K562 (cell line): ENCODE measurements around the gene USH2A. TPM values are rescaled to one million over a fixed set of nuclear protein-coding genes. Genes with fewer than 3 reads are reported as not detected.

Experiments
- ATAC-seq: fragments of 200-7000 bp; cut with Tn5 transposase; 3 replicates; pipeline ENCODE4 v1.9.1; 2020; ENCODE audit warnings: moderate library complexity
- BruUV-seq: library from RNA; stranded (reverse); fragments of 400-500 nt; replicated peaks from 2 replicates; lab custom pipeline; 2021; lab: Mats Ljungman, UMichigan
- CTCF ChIA-PET: fragments of 300-600 bp; formaldehyde crosslinking; extraction: SDS; loops from one replicate; lab custom pipeline; 2021; ENCODE audit warnings: low intra/inter-chr PET ratio; lab: Yijun Ruan, JAX
- POLR2A ChIA-PET: fragments of 300-600, 350-650 bp; sonication (Branson Sonifier 250); formaldehyde crosslinking; extraction: SDS; loops from one replicate; lab custom pipeline; 2021; ENCODE audit warnings: antibody characterized with exemption, inconsistent platforms; lab: Yijun Ruan, JAX
- DNase-seq, 4 experiments: peaks; one replicate each; pipeline versions ENCODE4 v3.0.0 to v3.0.0-alpha.2; 2011 to 2018; ENCODE audit warnings: low spot score in 3 of 4, mixed read lengths in 3 of 4; ENCODE audit errors: extremely low read depth in 1 of 4
- FAIRE-seq: peaks from 2 replicates; lab custom pipeline; 2011; peaks lifted over from hg19 to GRCh38; lab: Jason Lieb, UNC
- H2AFZ ChIP-seq: 2 replicates; pipeline ENCODE4 v1.6.0; 2011; ENCODE audit warnings: low read depth, low read length, control low read depth, inconsistent platforms
- H3K27ac ChIP-seq: fragments of 200-600 bp; 3 replicates; pipeline ENCODE4 v1.8.0; 2011; ENCODE audit warnings: low read depth, mild to moderate bottlenecking, control low read depth, inconsistent platforms, low read length, moderate library complexity, mixed read lengths; ENCODE audit errors: extremely low read depth
- H3K27me3 ChIP-seq, 2 experiments: fragments of 300-600 bp in 1 of 2; 2 replicates in 1 of 2; 3 replicates in 1 of 2; pipeline versions ENCODE4 v1.6.0 to v1.8.0; 2011; ENCODE audit warnings: inconsistent platforms in 2 of 2, low read length in 2 of 2, mild to moderate bottlenecking in 1 of 2, mixed read lengths in 1 of 2, moderate library complexity in 1 of 2; ENCODE audit not compliant: control insufficient read depth in 2 of 2, insufficient read depth in 2 of 2
- H3K36me3 ChIP-seq: fragments of 300-600 bp; 3 replicates; pipeline ENCODE4 v1.8.0; 2011; ENCODE audit warnings: mild to moderate bottlenecking, low read length, inconsistent platforms; ENCODE audit not compliant: control insufficient read depth, insufficient read depth
- H3K4me1 ChIP-seq, 2 experiments: fragments of 200-600 bp in 1 of 2; replicated peaks in 1 of 2; 2 replicates in 1 of 2; 3 replicates in 1 of 2; pipeline versions ENCODE4 v1.5.1 to v1.8.0; 2011; ENCODE audit warnings: inconsistent platforms in 2 of 2, low read length in 2 of 2, mild to moderate bottlenecking in 1 of 2, mixed read lengths in 1 of 2, moderate library complexity in 1 of 2; ENCODE audit not compliant: control insufficient read depth in 2 of 2, insufficient read depth in 2 of 2
- H3K4me2 ChIP-seq: 2 replicates; pipeline ENCODE4 v1.6.1; 2011; ENCODE audit warnings: low read length, control low read depth, inconsistent platforms, mixed read lengths; ENCODE audit not compliant: insufficient read depth
- H3K4me3 ChIP-seq: fragments of 200-600 bp; sonication (generic), shearing (Covaris generic); 2 replicates; pipeline ENCODE4 v1.5.1; 2016; ENCODE audit warnings: control low read depth, inconsistent platforms
- H3K79me2 ChIP-seq: fragments of 200-600 bp; 3 replicates; pipeline ENCODE4 v1.8.0; 2011; ENCODE audit warnings: low read length, inconsistent platforms; ENCODE audit not compliant: control insufficient read depth, insufficient read depth
- H3K9ac ChIP-seq, 2 experiments: 2 replicates each; pipeline versions ENCODE4 v1.6.0 to v1.6.1; 2011; ENCODE audit warnings: low read depth in 2 of 2, low read length in 2 of 2, control low read depth in 1 of 2, inconsistent platforms in 1 of 2, mild to moderate bottlenecking in 1 of 2, mixed read lengths in 1 of 2; ENCODE audit not compliant: insufficient read depth in 1 of 2
- H3K9me1 ChIP-seq: one replicate; pipeline ENCODE4 v1.6.0; 2011; ENCODE audit warnings: inconsistent platforms, mild to moderate bottlenecking, low read length, moderate library complexity; ENCODE audit not compliant: control insufficient read depth, insufficient read depth
- H3K9me3 ChIP-seq: replicated peaks from 2 replicates; pipeline ENCODE4 v1.5.1; 2011; ENCODE audit warnings: low read depth, low read length, inconsistent platforms; ENCODE audit not compliant: control insufficient read depth, insufficient read depth
- H4K20me1 ChIP-seq: replicated peaks from 2 replicates; pipeline ENCODE4 v1.6.1; 2011; ENCODE audit warnings: low read length, inconsistent platforms, mixed read lengths; ENCODE audit not compliant: control insufficient read depth, insufficient read depth
- ASH1L ChIP-seq: fragments of 450-650 bp; IDR thresholded peaks from 2 replicates; pipeline ENCODE4 v1.6.1; 2018; ENCODE audit warnings: borderline replicate concordance, mild to moderate bottlenecking, low read depth; ENCODE audit not compliant: partially characterized antibody
- CHD1 ChIP-seq: fragments of 200-600 bp; sonication (generic); IDR thresholded peaks from one replicate; pipeline ENCODE4 v1.6.1; 2012; ENCODE audit warnings: mild to moderate bottlenecking, moderate library complexity, low read length, inconsistent platforms
- CHD2 ChIP-seq: IDR thresholded peaks from 2 replicates; pipeline ENCODE4 v1.6.1; 2011; ENCODE audit warnings: low read depth, low read length
- FOXK2 ChIP-seq, 2 experiments: fragments of 450-650 bp; IDR thresholded peaks in 1 of 2; conservative IDR thresholded peaks in 1 of 2; 2 replicates each; pipeline ENCODE4 v1.6.1; 2016; ENCODE audit warnings: low read depth in 2 of 2, mild to moderate bottlenecking in 1 of 2
- HMG20B ChIP-seq: fragments of 250-450 bp; sonication (Bioruptor Pico); IDR thresholded peaks from 2 replicates; pipeline ENCODE4 v1.5.0; 2021; ENCODE audit warnings: mild to moderate bottlenecking
- KLF16 ChIP-seq: IDR thresholded peaks from 2 replicates; pipeline ENCODE4 v1.6.1; 2016; ENCODE audit warnings: antibody characterized with exemption
- MYNN ChIP-seq, 2 experiments: sonication (generic); formaldehyde crosslinking in 1 of 2; IDR thresholded peaks; 2 replicates each; pipeline versions ENCODE4 v1.5.0 to v1.6.1; 2016 to 2020; ENCODE audit warnings: antibody characterized with exemption in 1 of 2, missing genetic modification reagents in 1 of 2
- NFRKB ChIP-seq: fragments of 450-650 bp; IDR thresholded peaks from 2 replicates; pipeline ENCODE4 v1.6.1; 2016; ENCODE audit warnings: low read depth
- OTX1 ChIP-seq: fragments of 450-650 bp; formaldehyde crosslinking; IDR thresholded peaks from 2 replicates; pipeline ENCODE4 v1.4.0; 2022; ENCODE audit warnings: mild to moderate bottlenecking
- PPARD ChIP-seq: fragments of 250-450 bp; sonication (Bioruptor Pico); IDR thresholded peaks from 2 replicates; pipeline ENCODE4 v1.8.0; 2022; ENCODE audit warnings: inconsistent platforms, mild to moderate bottlenecking, moderate library complexity
- RBM14 ChIP-seq: fragments of 200-400 bp; formaldehyde crosslinking; IDR thresholded peaks from 2 replicates; pipeline ENCODE4 v1.6.1; 2018; ENCODE audit warnings: low read depth, mild to moderate bottlenecking, low read length, moderate library complexity, borderline replicate concordance; ENCODE audit not compliant: insufficient read depth
- SRSF3 ChIP-seq: fragments of 200-400 bp; formaldehyde crosslinking; IDR thresholded peaks from 2 replicates; pipeline ENCODE4 v1.6.1; 2016; ENCODE audit warnings: mild to moderate bottlenecking, low read length, moderate library complexity; ENCODE audit not compliant: insufficient read depth
- YBX1 ChIP-seq: fragments of 450-650 bp; IDR thresholded peaks from 2 replicates; pipeline ENCODE4 v1.7.1; 2016; ENCODE audit warnings: mild to moderate bottlenecking
- ZNF75A ChIP-seq: fragments of 450-650 bp; formaldehyde crosslinking; IDR thresholded peaks from 2 replicates; pipeline ENCODE4 v1.4.0; 2020; ENCODE audit warnings: mild to moderate bottlenecking
- ZNF785 ChIP-seq: fragments of 250-450 bp; sonication (Bioruptor Pico); IDR thresholded peaks from 2 replicates; pipeline ENCODE4 v1.4.0; 2020; ENCODE audit warnings: mild to moderate bottlenecking
- WGBS: fragments of 100-300 bp; shearing (Covaris generic); methylation state at CpG from one replicate; pipeline ENCODE4 v1.1.6; 2016; ENCODE audit warnings: low coverage, mixed read lengths; ENCODE audit not compliant: insufficient coverage; ENCODE audit errors: missing lambda C conversion rate; 5-methylcytosine and 5-hydroxymethylcytosine counted together
- in situ Hi-C: fragments of 300-500 bp; cut with MboI; formaldehyde crosslinking; loops from 4 replicates; pipeline ENCODE4 v1.15.0; 2018; ENCODE audit warnings: inconsistent platforms, mixed read lengths
- intact Hi-C: fragments of 100-400 bp; cut with micrococcal nuclease; formaldehyde crosslinking; loops from 2 replicates; pipeline ENCODE4 v1.14.2; 2022
- polyA plus RNA-seq, 8 experiments: library from polyadenylated mRNA; depleted of rRNA in 4 of 8; stranded (reverse) in 5 of 8; unstranded in 3 of 8; fragments of >200 nt; fragmentation: Nextera tagmentation in 2 of 8; fragmentation: Illumina TruSeq in 1 of 8; extraction: Ambion mirVana in 2 of 8; extraction: Trizol in 1 of 8; gene quantifications; 2 replicates each; pipeline versions ENCODE4 v1.2.1 to v1.2.3, GENCODE V29; 2011 to 2014; ENCODE audit warnings: inconsistent platforms in 1 of 8, missing spikeins in 1 of 8
- total RNA-seq, 7 experiments: library from RNA; depleted of rRNA in 6 of 7; stranded (reverse); fragments of >200 nt in 6 of 7; fragmentation: Illumina TruSeq in 2 of 7; extraction: Trizol in 2 of 7; gene quantifications; 2 replicates each; pipeline versions ENCODE4 v1.2.1 to v1.2.3, GENCODE V29; 2011 to 2021; ENCODE audit warnings: low replicate concordance in 1 of 7
- TF ChIP-seq, protein P1 (sequence below): fragments of 250-450 bp; sonication (Bioruptor Pico); IDR thresholded peaks from 2 replicates; pipeline ENCODE4 v1.4.0; 2020; ENCODE audit warnings: mild to moderate bottlenecking
- TF ChIP-seq, protein P2 (sequence below): fragments of 450-650 bp; IDR thresholded peaks from 2 replicates; pipeline ENCODE4 v1.6.1; 2016; ENCODE audit warnings: antibody characterized with exemption
- TF ChIP-seq, protein P3 (sequence below): fragments of 250-450 bp; sonication (Bioruptor Pico); IDR thresholded peaks from 2 replicates; pipeline ENCODE4 v1.5.1; 2021; ENCODE audit warnings: mild to moderate bottlenecking
- TF ChIP-seq, protein P4 (sequence below): sonication (generic); formaldehyde crosslinking; IDR thresholded peaks from 2 replicates; pipeline ENCODE4 v1.8.1; 2022; ENCODE audit warnings: missing genetic modification reagents

Gene USH2A
- total and polyA plus RNA-seq, 9 of the 15 experiments (the other 6 are each of a cell fraction or from before 2014, with no cell fraction given) = under 0.01 TPM; not detected in 7

DNA sequence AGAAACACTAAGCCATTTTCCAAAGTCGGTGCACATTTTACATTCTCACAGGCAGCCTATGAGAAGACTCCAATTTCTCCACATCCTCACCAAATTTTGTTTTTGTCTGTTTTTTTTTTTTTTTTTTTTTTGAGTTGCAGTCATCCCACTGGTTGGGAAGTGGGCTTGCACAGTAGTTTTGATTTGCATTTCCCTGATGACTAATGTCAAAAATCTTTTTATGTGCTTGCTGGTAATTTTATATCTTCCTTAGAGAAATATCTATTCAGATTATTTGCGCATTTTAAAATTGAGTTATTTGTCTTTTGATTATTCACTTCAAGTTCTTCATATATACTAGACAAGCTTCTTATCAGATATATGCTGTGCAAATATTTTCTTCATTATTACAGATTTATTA, 141.5 kb downstream of the USH2A start:
- no TSS peak for BruUV-seq
- WGBS = 3% methylated on average over 2 of the region's 2 CpGs
- intact Hi-C loops = no loop called here
- H3K79me2 ChIP-seq = no peaks in the 10 kb centered on the region
- ATAC-seq = no peak
- ChIA-PET POLR2A (no interaction called here), CTCF (interaction anchor here (0.7 kb wide), 1 partner anchor 1479 kb away, joined by 3 read pairs; no protein-coding TSS in a partner anchor)
- no peaks in the 10 kb centered on the region for H3K36me3 ChIP-seq
- H3K27ac ChIP-seq = no peak overlapping the region
- H3K4me1 ChIP-seq = no peaks in the 10 kb centered on the region
- H3K9me1 ChIP-seq = no peaks in the 10 kb centered on the region
- no peak overlapping the region for H3K4me3 ChIP-seq
- TF ChIP-seq ASH1L = no peak
- no peak for TF ChIP-seq CHD2
- no peak for TF ChIP-seq SRSF3
- no peak for TF ChIP-seq KLF16
- no peak for TF ChIP-seq YBX1
- TF ChIP-seq, protein P1, sequence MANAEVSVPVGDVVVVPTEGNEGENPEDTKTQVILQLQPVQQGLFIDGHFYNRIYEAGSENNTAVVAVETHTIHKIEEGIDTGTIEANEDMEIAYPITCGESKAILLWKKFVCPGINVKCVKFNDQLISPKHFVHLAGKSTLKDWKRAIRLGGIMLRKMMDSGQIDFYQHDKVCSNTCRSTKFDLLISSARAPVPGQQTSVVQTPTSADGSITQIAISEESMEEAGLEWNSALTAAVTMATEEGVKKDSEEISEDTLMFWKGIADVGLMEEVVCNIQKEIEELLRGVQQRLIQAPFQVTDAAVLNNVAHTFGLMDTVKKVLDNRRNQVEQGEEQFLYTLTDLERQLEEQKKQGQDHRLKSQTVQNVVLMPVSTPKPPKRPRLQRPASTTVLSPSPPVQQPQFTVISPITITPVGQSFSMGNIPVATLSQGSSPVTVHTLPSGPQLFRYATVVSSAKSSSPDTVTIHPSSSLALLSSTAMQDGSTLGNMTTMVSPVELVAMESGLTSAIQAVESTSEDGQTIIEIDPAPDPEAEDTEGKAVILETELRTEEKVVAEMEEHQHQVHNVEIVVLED (CRISPR knock-in tag) = no peak
- no peak for TF ChIP-seq FOXK2 (conservative IDR thresholded peaks at IDR 0.05 in 1 of 2, IDR thresholded peaks at IDR 0.05 in 1 of 2; ENCODE audit: low read depth in 2 of 2)
- no peak for TF ChIP-seq OTX1
- TF ChIP-seq RBM14 = no peak
- TF ChIP-seq ZNF785 (CRISPR knock-in tag) = no peak
- TF ChIP-seq, protein P2, sequence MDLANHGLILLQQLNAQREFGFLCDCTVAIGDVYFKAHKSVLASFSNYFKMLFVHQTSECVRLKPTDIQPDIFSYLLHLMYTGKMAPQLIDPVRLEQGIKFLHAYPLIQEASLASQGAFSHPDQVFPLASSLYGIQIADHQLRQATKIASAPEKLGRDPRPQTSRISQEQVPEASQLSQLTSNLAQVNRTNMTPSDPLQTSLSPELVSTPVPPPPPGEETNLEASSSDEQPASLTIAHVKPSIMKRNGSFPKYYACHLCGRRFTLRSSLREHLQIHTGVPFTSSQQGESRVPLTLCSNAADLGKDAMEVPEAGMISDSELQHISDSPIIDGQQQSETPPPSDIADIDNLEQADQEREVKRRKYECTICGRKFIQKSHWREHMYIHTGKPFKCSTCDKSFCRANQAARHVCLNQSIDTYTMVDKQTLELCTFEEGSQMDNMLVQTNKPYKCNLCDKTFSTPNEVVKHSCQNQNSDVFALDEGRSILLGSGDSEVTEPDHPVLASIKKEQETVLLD = no peak
- no peak for TF ChIP-seq ZNF75A (CRISPR knock-in tag)
- TF ChIP-seq, protein P3, sequence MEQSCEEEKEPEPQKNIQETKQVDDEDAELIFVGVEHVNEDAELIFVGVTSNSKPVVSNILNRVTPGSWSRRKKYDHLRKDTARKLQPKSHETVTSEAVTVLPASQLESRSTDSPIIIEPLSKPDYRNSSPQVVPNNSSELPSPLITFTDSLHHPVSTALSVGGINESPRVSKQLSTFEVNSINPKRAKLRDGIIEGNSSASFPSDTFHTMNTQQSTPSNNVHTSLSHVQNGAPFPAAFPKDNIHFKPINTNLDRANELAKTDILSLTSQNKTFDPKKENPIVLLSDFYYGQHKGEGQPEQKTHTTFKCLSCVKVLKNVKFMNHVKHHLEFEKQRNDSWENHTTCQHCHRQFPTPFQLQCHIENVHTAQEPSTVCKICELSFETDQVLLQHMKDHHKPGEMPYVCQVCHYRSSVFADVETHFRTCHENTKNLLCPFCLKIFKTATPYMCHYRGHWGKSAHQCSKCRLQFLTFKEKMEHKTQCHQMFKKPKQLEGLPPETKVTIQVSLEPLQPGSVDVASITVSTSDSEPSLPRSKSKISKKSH = no peak
- TF ChIP-seq HMG20B (CRISPR knock-in tag) = no peak
- no peak for TF ChIP-seq CHD1
- no peak for TF ChIP-seq PPARD (CRISPR knock-in tag)
- TF ChIP-seq NFRKB = no peak
- TF ChIP-seq, protein P4, sequence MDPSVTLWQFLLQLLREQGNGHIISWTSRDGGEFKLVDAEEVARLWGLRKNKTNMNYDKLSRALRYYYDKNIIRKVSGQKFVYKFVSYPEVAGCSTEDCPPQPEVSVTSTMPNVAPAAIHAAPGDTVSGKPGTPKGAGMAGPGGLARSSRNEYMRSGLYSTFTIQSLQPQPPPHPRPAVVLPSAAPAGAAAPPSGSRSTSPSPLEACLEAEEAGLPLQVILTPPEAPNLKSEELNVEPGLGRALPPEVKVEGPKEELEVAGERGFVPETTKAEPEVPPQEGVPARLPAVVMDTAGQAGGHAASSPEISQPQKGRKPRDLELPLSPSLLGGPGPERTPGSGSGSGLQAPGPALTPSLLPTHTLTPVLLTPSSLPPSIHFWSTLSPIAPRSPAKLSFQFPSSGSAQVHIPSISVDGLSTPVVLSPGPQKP (CRISPR knock-in tag) = no peak
- no peak for TF ChIP-seq MYNN (IDR thresholded peaks at IDR 0.05)
- no peak for TF ChIP-seq MYNN (CRISPR knock-in tag; IDR thresholded peaks at IDR 0.05)
- TF ChIP-seq, all 486 proteins: peak for 0
- no peak overlapping the region for H3K4me2 ChIP-seq
- in situ Hi-C loops = no loop called here
- FAIRE-seq = no peak
- peaks cover under 1% of the 10 kb centered on the region; the same call in 1 of the 2 replicates for H3K9me3 ChIP-seq
- no peak overlapping the region for H2AFZ ChIP-seq
- no peak overlapping the region for H3K9ac ChIP-seq
- no peaks in the 10 kb centered on the region for H3K27me3 ChIP-seq
- DNase-seq = no peak
- no peaks in the 10 kb centered on the region for H4K20me1 ChIP-seq
